Astrocyte (in vitro differentiated cells and primary cell): Measurements from ENCODE around the gene CPNE5. TPM values are rescaled to one million over a fixed set of nuclear protein-coding genes. Genes with fewer than 3 reads are reported as not detected.

Source experiments
- DNase-seq: peaks from one replicate; pipeline ENCODE4 v3.0.0-alpha.2; 2010; ENCODE audit warnings: low read depth
- FAIRE-seq: peaks from 2 replicates; lab custom pipeline; 2011; peaks lifted over from hg19 to GRCh38; lab: Jason Lieb, UNC
- H2AFZ ChIP-seq: 2 replicates; pipeline ENCODE4 v1.6.0; 2012; ENCODE audit warnings: low read depth, low read length, inconsistent platforms
- H3K27ac ChIP-seq: 2 replicates; pipeline ENCODE4 v1.5.1; 2011; ENCODE audit warnings: low read depth, low read length, inconsistent platforms
- H3K27me3 ChIP-seq: 2 replicates; pipeline ENCODE4 v1.6.0; 2011; ENCODE audit warnings: low read length, inconsistent platforms; ENCODE audit not compliant: insufficient read depth
- H3K36me3 ChIP-seq: 2 replicates; pipeline ENCODE4 v1.5.1; 2011; ENCODE audit warnings: low read length, inconsistent platforms; ENCODE audit not compliant: insufficient read depth
- H3K4me1 ChIP-seq: 2 replicates; pipeline ENCODE4 v1.5.1; 2011; ENCODE audit warnings: low read length, inconsistent platforms; ENCODE audit not compliant: insufficient read depth
- H3K4me2 ChIP-seq: 2 replicates; pipeline ENCODE4 v1.6.0; 2012; ENCODE audit warnings: low read length, inconsistent platforms
- H3K4me3 ChIP-seq: 2 replicates; pipeline ENCODE4 v1.5.1; 2011; ENCODE audit warnings: low read depth, mild to moderate bottlenecking, low read length, inconsistent platforms; ENCODE audit not compliant: insufficient read depth
- H3K79me2 ChIP-seq: 2 replicates; pipeline ENCODE4 v1.6.0; 2012; ENCODE audit warnings: mild to moderate bottlenecking, low read length, inconsistent platforms; ENCODE audit not compliant: insufficient read depth
- H3K9ac ChIP-seq: 2 replicates; pipeline ENCODE4 v1.6.0; 2012; ENCODE audit warnings: mild to moderate bottlenecking, low read length, inconsistent platforms
- H3K9me3 ChIP-seq: 2 replicates; pipeline ENCODE4 v1.5.1; 2012; ENCODE audit warnings: low read depth, mild to moderate bottlenecking, low read length, inconsistent platforms; ENCODE audit not compliant: insufficient read depth
- H4K20me1 ChIP-seq: 2 replicates; pipeline ENCODE4 v1.6.0; 2012; ENCODE audit warnings: low read length, inconsistent platforms; ENCODE audit not compliant: insufficient read depth
- H3K27ac Mint-ChIP-seq: one replicate; pipeline ENCODE4 v1.8.0; 2021; ENCODE audit warnings: mild to moderate bottlenecking, mixed read lengths; ENCODE audit not compliant: unreplicated experiment
- H3K27me3 Mint-ChIP-seq: one replicate; pipeline ENCODE4 v1.8.0; 2021; ENCODE audit warnings: low read depth, mixed read lengths; ENCODE audit not compliant: unreplicated experiment
- H3K36me3 Mint-ChIP-seq: one replicate; pipeline ENCODE4 v1.8.0; 2021; ENCODE audit warnings: low read depth, mixed read lengths; ENCODE audit not compliant: unreplicated experiment
- H3K4me1 Mint-ChIP-seq: one replicate; pipeline ENCODE4 v1.8.0; 2021; ENCODE audit warnings: low read depth, mixed read lengths; ENCODE audit not compliant: unreplicated experiment
- H3K4me3 Mint-ChIP-seq: one replicate; pipeline ENCODE4 v1.8.0; 2021; ENCODE audit warnings: mild to moderate bottlenecking, moderate library complexity, mixed read lengths; ENCODE audit not compliant: unreplicated experiment
- H3K9me3 Mint-ChIP-seq: one replicate; pipeline ENCODE4 v1.8.0; 2021; ENCODE audit warnings: mild to moderate bottlenecking, mixed read lengths; ENCODE audit not compliant: unreplicated experiment
- CTCF ChIP-seq: IDR thresholded peaks from 2 replicates; pipeline ENCODE4 v1.5.1; 2011; ENCODE audit warnings: low read depth, mild to moderate bottlenecking, inconsistent platforms, low read length, moderate library complexity; ENCODE audit not compliant: insufficient read depth
- EZH2 ChIP-seq: IDR thresholded peaks from 2 replicates; pipeline ENCODE4 v1.6.1; 2012; ENCODE audit warnings: mild to moderate bottlenecking, low read length, inconsistent platforms; ENCODE audit not compliant: insufficient read depth
- total RNA-seq: library from RNA; stranded (reverse); gene quantifications from 2 replicates; pipeline ENCODE4 v1.2.1, GENCODE V29; 2021

CPNE5 gene
- total RNA-seq, 1 donor from 2014 or later, result 0.11 TPM

- H3K9me3 Mint-ChIP-seq, result no peaks in the 10 kb centered on the region
- no peaks in the 10 kb centered on the region for H3K36me3 ChIP-seq
- H3K27me3 ChIP-seq, result no peaks in the 10 kb centered on the region
- H3K27me3 Mint-ChIP-seq, result peaks cover 9% of the 10 kb centered on the region
- FAIRE-seq (no peak), DNase-seq (no peak)
- no peak overlapping the region for H3K4me2 ChIP-seq
- H3K4me3 Mint-ChIP-seq, result no peak overlapping the region
- no peak overlapping the region for H3K9ac ChIP-seq
- H3K27ac ChIP-seq, result no peak overlapping the region
- H3K27ac Mint-ChIP-seq, result no peak overlapping the region
- no peaks in the 10 kb centered on the region for H3K4me1 ChIP-seq
- no peaks in the 10 kb centered on the region for H3K4me1 Mint-ChIP-seq
- TF ChIP-seq EZH2 (no peak), CTCF (no peak)
- H3K79me2 ChIP-seq, result no peaks in the 10 kb centered on the region
- no peak overlapping the region for H3K4me3 ChIP-seq
- peaks cover 14% of the 10 kb centered on the region for H4K20me1 ChIP-seq
- peaks cover 2% of the 10 kb centered on the region for H3K36me3 Mint-ChIP-seq
- no peaks in the 10 kb centered on the region for H3K9me3 ChIP-seq
- H2AFZ ChIP-seq, result no peak overlapping the region
Observed at GRCh38 chr6:36692861-36693702, 146.2 kb downstream of the CPNE5 start.

- H3K9me3 Mint-ChIP-seq, result no peaks in the 10 kb centered on the region
Observed at GRCh38 chr6:36692220-36692619, 147.0 kb downstream of the CPNE5 start.

More at GRCh38 chr6:36692220-36692619, 147.0 kb downstream of the CPNE5 start:
- H3K4me1 ChIP-seq, result no peaks in the 10 kb centered on the region
- H2AFZ ChIP-seq, result no peak overlapping the region
- Mint-ChIP-seq H3K36me3 (peaks cover 2% of the 10 kb centered on the region), H3K27me3 (peaks cover 6% of the 10 kb centered on the region), H3K4me1 (no peaks in the 10 kb centered on the region), H3K4me3 (no peak overlapping the region), H3K27ac (no peak overlapping the region)
- H3K27ac ChIP-seq, result no peak overlapping the region
- peaks cover 4% of the 10 kb centered on the region for H3K36me3 ChIP-seq
- no peak overlapping the region for H3K9ac ChIP-seq
- DNase-seq, result no peak
- H3K4me2 ChIP-seq, result no peak overlapping the region
- no peak for FAIRE-seq
- TF ChIP-seq CTCF, result no peak
- TF ChIP-seq EZH2, result no peak
- no peaks in the 10 kb centered on the region for H3K79me2 ChIP-seq
- H3K4me3 ChIP-seq, result no peak overlapping the region
- H3K9me3 ChIP-seq, result no peaks in the 10 kb centered on the region
- H4K20me1 ChIP-seq, result peaks cover 22% of the 10 kb centered on the region
- H3K27me3 ChIP-seq, result no peaks in the 10 kb centered on the region
